Measurements from ENCODE around the gene BRD4.

DNA sequence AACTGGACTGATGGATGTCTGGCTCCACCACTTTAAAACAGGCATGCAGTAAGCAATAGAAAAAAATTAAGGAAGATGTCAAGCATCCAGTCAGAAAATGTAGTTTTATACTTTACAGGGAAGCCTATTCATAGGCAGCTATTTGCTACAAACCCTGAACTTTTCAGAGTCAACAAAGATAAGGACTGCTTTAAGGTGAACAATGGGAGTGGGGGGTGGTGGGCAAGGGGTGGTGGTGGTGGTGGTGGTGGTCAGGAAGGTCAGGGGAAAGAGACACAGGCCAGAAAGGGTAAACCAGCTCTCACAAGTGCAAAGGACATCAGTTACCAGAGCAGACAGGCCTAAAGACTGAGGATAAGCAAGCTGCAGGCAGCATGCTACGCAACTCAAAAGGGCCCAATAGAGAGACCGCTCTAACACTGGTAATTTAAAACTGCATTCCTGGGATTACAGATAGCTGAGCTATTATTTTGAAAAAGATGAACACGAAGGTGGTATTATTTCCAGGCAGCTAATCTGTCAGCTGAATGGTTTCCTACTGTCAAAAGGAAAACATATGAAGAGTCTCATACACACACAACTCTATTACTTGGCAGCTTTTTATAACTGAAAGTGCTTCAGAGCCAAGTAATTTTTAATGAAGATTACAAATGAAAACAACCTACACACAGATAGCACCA is 14.8 kb downstream of the BRD4 start:
- TF ChIP-seq POLR2AphosphoS5 (IDR thresholded peaks at IDR 0.05; ENCODE audit: low read depth): no peak
- TF ChIP-seq, protein P1, sequence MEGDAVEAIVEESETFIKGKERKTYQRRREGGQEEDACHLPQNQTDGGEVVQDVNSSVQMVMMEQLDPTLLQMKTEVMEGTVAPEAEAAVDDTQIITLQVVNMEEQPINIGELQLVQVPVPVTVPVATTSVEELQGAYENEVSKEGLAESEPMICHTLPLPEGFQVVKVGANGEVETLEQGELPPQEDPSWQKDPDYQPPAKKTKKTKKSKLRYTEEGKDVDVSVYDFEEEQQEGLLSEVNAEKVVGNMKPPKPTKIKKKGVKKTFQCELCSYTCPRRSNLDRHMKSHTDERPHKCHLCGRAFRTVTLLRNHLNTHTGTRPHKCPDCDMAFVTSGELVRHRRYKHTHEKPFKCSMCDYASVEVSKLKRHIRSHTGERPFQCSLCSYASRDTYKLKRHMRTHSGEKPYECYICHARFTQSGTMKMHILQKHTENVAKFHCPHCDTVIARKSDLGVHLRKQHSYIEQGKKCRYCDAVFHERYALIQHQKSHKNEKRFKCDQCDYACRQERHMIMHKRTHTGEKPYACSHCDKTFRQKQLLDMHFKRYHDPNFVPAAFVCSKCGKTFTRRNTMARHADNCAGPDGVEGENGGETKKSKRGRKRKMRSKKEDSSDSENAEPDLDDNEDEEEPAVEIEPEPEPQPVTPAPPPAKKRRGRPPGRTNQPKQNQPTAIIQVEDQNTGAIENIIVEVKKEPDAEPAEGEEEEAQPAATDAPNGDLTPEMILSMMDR (conservative IDR thresholded peaks at IDR 0.05; ENCODE audit: low read depth in 2 of 2): no peak
- TF ChIP-seq, protein P2, sequence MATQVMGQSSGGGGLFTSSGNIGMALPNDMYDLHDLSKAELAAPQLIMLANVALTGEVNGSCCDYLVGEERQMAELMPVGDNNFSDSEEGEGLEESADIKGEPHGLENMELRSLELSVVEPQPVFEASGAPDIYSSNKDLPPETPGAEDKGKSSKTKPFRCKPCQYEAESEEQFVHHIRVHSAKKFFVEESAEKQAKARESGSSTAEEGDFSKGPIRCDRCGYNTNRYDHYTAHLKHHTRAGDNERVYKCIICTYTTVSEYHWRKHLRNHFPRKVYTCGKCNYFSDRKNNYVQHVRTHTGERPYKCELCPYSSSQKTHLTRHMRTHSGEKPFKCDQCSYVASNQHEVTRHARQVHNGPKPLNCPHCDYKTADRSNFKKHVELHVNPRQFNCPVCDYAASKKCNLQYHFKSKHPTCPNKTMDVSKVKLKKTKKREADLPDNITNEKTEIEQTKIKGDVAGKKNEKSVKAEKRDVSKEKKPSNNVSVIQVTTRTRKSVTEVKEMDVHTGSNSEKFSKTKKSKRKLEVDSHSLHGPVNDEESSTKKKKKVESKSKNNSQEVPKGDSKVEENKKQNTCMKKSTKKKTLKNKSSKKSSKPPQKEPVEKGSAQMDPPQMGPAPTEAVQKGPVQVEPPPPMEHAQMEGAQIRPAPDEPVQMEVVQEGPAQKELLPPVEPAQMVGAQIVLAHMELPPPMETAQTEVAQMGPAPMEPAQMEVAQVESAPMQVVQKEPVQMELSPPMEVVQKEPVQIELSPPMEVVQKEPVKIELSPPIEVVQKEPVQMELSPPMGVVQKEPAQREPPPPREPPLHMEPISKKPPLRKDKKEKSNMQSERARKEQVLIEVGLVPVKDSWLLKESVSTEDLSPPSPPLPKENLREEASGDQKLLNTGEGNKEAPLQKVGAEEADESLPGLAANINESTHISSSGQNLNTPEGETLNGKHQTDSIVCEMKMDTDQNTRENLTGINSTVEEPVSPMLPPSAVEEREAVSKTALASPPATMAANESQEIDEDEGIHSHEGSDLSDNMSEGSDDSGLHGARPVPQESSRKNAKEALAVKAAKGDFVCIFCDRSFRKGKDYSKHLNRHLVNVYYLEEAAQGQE (IDR thresholded peaks at IDR 0.05; ENCODE audit: unreplicated experiment): no peak
- TF ChIP-seq EZH2phosphoT487 (IDR thresholded peaks at IDR 0.05; ENCODE audit: unreplicated experiment): no peak
- no peak for TF ChIP-seq ZNF331 (CRISPR knock-in tag; IDR thresholded peaks at IDR 0.05; ENCODE audit: low read depth)
- TF ChIP-seq EZH2 (IDR thresholded peaks at IDR 0.05; ENCODE audit: low read depth, unreplicated experiment): no peak
- TF ChIP-seq, protein P3, sequence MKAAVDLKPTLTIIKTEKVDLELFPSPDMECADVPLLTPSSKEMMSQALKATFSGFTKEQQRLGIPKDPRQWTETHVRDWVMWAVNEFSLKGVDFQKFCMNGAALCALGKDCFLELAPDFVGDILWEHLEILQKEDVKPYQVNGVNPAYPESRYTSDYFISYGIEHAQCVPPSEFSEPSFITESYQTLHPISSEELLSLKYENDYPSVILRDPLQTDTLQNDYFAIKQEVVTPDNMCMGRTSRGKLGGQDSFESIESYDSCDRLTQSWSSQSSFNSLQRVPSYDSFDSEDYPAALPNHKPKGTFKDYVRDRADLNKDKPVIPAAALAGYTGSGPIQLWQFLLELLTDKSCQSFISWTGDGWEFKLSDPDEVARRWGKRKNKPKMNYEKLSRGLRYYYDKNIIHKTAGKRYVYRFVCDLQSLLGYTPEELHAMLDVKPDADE (IDR thresholded peaks at IDR 0.05): no peak
- no peak for TF ChIP-seq NANOG (IDR thresholded peaks at IDR 0.05; ENCODE audit: borderline replicate concordance)
- no peak for TF ChIP-seq CREB1 (CRISPR knock-in tag; IDR thresholded peaks at IDR 0.05; ENCODE audit: low read depth)
- TF ChIP-seq STAT1 (IDR thresholded peaks at IDR 0.05; ENCODE audit: unreplicated experiment): no peak
